GM21515 (cell line): ENCODE results near the gene PLET1.

Experiments used
- ATAC-seq: cut with Tn5 transposase; IDR thresholded peaks from one replicate; pipeline ENCODE4 v1.9.1; 2021; ENCODE audit not compliant: unreplicated experiment

PLET1 gene, protein sequence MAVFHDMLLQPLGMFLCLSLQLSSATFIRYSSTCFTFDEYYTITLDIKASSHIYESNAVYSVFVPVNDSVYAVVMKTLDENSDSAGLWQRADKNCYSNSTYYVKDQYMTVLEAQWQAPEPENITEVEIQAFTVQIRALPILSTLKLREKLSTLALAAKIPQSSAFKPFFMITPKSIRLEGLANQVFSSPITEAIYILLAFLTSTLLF

DNA sequence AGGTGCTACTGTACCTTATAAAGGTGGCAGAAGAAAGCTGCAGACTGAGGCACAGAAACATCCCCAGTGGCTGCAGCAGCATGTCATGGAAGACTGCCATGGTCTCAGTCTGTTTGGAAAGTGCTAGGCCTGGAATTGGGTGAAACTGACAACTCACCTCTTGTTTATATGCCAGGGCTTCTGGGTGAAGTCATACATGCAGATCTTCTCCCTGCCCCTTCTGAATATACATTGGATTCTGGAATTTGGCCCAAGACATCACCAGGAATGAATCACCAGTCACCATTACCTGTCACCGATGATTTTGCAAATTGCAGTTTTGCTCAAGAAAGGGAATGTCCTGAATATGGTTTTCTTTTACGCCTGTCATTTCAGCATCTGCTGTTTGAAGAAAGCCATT lies at the start of gene PLET1:
Gene PLET1 (minus strand): TSS at position 371 of the 400 bp plus-strand sequence. CDS start 271 bp downstream, at position 100.
- no peak for ATAC-seq

DNA sequence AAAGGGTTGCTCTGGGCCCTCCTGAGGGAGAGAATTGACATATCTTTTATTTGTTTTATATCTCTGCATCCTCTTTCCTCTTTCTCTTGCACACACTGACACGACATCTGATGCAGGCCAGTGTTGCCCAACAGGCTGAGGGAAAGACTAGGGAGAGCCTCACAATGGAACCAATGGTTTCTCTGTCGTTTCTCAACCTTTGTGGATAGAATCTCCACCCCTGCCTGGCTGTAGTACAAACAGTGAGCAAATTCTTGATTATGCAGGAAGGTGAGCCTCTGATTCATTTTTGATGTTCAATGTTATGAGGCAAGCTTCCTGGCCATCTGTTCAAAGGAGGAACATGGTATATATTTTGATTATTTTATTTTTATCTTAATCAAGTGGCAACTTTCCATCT lies 49.8 kb upstream of the PLET1 start:
- ATAC-seq, result no peak

DNA sequence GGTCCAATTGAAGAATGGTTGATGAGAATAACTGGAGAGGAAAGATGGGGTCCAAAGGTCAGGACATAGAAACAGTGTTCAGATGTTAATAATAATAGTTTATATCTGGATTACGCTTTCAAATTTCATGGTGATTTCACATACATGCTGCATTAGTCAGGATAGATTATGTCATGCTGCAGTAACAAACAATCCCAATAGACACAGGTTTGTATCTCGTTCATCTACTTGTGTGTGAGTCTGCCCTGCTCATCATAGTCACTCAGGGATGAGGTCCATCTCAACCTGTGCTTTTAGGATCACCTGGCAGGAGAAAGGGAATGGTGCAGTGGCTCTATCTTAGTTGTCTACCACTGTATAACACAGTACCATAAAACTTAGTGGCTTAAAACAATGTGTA lies 48.0 kb upstream of the PLET1 start:
- ATAC-seq, result no peak

DNA sequence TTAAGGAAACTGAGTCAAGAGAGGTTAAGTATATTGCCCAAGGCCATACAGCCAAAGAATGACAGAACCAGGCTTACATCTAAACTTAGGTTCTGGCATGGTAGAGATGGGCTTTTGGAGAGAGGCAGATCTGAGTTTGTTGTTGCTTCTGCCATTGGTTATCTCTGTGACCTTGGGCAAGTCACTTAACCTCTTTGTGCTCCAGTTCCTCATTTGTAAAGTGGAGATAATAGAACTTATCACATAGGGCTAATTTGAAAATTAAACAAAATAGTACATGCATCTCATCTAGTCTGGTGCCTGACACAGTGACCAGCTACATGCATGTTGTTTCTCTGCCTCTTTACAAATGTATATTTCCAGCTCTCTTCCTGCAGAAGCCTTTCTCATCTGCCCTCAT lies 47.0 kb upstream of the PLET1 start:
- ATAC-seq, result no peak

DNA sequence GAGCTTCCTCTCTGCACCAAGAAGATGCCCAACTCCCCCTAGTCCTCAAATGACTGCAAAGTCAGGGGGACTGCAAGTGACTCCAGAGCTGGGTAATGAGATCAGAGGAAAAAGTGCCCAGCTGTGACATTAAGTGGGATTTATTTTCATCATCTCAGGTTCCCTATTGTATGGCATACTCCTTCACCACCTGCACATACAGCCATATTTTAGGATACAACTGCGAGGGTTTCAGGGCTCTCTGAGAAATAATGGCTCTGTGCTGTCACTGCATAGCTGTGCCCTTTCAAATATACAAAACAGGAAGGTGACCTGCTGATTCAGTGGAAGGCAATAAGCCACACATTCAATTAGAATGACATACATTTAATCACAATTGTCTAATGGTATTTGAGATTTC lies 45.6 kb upstream of the PLET1 start:
- no peak for ATAC-seq

DNA sequence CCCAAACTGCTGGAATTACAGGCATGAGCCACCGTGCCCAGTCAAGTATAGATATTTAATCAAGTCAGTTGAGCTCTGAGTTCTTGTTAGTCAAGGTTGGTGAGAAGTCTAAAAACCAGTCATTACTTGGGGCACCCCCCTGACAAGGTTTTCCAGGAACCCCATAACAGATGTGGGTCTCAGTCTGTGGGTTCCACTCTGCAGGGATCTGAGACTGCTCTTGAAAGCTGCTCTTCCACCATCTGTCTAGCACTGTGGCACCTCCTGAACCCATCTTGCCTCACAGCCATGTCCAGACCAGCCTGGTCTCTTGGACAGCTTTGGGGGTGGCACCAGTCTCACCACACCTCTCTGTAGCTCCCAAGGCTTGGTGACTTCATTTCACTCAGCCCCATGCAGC lies 44.3 kb upstream of the PLET1 start:
- no peak for ATAC-seq

DNA sequence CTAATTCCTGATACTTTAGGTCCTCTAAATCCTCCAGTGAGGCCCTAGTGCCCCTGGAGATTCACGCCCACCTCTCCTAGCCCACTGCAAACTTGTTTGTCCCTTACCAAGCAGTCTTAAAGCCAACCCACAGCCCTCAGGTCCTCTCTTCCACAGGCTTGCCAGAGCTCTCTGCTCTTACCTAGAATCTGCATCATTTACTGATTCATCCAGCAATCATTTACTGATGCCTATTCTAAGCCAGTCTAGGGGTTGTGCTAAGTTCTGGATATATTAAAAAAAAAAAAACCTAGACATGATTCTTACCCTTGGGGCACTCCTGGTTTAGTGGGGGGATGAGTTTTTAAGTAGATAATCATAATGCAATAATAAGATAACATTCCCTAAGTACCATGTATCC lies 43.0 kb upstream of the PLET1 start:
- ATAC-seq, result no peak

DNA sequence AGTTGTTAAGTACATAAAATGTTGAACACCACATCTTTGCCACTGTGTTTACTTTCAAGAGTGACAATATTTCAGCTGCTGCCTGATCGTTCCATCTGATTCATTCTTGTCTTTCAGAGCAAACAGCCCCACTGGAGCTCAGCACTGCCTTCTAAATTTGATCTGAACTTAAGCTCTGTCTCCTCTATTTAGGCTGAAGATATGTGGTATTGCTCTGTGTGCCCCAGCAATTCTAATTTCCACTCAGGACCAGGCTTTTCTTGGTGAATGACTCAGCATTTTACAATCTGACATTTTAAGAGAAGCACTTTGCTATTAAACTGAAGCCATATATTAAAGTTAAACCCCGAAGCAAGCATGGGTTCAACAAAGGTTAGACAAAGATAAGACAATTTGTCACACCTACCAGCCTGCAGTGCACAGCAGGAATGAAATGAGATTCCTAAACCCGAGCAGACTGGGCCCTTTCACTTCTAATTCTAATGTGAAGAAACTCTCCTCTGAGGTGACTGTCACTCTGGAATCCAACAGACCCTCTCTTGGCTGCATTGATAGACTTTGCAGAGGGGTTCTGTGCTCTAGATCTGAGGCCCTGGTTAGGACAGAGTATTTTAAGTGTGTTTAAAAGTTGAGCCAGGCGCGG lies 41.7 kb upstream of the PLET1 start:
- ATAC-seq, result no peak

DNA sequence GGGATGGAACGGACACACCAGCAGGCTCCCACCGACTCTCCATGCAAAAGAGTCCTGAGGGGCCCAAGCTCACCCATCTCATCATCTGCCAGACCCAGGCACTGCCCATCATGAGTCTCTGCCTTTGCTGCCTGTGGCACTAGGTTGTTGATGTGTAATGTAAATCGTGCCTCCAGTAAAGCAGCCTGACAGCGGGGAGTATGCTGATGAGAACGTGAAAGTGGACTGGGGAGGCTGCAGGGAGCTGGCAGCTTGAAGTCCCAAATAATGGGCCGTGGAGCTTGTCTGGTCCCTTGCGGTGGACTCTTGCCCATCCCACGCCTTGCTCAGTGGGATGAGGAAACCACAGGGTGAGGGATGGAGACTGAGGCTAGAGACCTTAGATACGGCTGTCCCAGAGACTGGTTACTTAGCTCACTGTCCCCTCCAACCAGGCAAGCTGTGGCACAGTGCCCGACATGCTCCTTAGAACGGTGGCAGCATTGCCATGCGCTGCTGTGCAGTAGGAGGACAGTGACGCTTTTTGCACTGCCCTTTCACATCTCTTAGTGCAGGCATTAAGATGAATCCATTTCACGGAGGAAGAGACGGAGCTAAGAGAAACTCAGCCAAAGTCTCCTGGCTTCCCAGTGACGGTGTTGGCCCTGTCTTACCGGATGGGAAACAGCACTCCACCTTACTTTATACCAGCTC lies 39.6 kb upstream of the PLET1 start:
- ATAC-seq, result no peak

DNA sequence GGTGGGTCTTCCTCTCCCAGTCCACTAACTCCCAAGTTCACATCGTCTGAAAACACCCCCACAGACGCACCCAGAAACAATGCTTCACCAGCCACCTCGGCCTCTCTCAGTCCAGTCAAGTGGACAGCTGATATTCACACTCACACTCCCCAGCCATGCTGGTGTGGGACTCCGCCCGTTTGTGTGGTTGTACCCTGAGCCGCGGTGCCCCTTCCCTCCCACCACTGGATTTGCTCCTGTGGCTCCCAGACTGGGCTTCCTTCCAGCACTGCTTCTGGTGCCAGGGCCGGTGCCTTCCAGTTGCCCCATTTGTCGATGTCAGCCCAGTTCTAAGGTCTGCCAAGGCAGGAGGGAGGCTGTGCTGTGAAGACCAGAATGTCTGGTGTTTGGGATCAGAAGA lies 37.9 kb upstream of the PLET1 start:
- ATAC-seq, result no peak

DNA sequence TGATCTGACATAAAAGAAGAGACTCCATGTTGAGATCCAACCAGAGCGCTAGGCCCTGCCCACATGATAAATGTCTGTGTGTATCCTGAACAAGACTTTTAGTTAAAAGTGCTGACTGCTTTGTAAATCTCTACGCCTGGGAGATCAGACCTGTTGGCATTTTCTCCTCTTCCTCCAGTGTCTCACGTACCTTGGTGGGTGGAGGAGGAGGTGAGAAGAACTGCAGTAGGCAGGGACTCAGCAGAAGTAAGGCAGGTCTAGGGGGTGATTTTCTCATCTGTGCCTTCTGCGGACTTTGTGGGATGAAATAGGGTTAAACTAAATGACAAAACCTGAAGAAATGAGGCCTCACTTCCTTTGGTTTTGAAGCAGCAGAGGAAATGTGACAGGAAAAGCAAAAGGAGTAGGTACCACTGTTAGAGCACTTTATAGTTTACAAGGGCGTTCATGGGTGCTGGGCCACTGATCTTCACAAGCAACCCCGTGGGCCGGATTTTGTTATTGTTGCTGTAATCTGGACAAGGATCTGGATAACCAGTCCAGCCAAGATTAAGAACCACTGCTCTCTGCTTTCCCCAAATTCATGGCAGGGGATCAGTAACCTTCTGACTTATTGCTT lies 36.7 kb upstream of the PLET1 start:
- no peak for ATAC-seq

DNA sequence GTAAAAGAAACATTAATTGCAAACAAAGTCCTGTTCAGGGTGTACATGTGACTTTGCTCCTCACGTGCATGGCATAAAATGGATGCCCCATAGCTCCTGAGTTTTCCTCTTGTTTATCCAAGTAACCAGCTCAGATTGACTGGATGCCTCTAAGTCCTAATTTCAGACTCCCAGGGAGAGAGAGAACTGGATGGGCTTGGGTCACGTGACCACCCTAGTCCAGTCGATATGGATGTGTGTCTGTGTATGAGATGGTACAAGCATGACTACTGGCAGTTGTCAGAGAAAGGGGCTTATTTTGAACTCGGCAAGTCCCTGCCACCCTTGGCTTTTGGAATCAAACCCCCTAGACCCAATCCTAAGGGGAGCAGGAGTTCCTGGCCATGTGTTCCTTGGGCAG lies 35.4 kb upstream of the PLET1 start:
- no peak for ATAC-seq

DNA sequence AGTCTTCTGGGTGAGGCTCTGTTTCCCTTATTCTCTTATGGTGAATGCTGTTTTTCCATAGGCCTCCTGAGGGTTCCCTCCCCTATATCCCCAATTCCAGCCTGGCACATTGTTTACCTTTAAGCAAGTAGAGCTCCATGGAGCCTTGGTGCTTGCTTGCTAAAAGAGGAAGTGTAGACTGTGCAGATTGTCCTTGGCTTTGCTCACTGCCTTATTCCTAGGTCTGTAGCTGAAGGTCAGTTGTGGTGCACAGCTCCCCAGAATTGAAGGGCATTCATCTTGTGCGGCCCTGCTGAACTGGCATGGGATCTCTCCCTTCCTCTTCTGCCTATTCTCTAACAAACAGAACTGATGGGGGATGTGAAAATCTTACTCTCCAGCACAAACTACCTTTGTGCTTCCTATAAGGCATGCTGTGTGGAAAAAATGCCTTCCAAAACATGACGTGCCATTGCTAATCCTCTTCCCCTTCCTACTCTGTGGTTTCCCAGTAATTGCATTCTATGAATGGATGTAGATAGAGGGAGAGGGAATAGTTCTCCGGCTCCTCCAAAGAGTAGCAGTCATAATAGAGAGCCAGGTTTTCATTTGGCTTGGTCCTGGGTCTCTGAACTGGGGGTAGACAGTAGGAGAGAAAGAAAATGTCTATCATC lies 34.2 kb upstream of the PLET1 start:
- ATAC-seq, result no peak

DNA sequence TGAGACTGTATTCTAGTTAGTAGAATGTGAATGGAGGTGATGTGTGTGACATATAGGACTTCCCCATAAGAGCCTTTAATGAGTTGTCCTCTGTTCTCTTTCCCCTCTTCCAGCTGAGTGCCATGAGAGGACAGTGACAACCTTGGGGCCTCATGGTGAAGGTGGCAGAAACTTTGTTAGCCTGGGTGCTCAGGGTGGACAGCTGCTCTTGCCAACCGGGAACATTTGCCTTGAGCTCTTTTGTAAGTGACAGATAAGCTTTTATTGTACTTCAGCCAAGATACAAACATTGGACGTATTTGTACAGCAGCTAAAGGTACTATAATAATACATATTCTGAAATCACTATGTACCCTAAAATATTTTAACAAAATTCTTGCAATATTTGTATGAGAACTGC lies 33.0 kb upstream of the PLET1 start:
- no peak for ATAC-seq

DNA sequence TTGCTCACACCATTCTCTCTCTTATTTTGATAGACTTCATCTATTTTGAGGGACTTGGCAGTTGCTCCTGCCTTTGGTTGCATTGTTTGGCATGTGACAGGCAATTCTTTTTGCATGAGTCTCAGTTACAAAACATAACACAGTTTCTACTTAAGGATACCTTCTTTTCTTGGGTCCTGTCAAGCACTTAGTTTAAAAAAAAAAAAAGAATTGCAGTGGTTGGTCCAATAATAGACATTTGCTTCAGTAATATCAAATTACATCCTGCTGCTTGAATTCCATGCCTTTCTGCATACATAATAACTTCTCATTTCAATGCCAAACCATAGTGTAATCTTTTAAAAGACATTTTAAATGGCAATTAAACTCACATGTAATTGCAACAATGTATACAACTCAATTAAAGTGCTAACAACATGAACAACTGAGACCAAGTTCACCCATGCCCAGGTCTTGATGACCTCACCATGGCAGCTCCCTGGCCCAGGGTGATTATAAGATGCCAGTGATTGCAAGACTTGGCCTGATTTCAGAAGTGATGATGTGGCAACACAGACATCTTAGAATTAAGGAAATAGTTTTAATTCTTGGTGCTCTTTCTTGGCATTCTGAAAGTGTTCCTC lies 32.2 kb upstream of the PLET1 start:
- ATAC-seq, result no peak

DNA sequence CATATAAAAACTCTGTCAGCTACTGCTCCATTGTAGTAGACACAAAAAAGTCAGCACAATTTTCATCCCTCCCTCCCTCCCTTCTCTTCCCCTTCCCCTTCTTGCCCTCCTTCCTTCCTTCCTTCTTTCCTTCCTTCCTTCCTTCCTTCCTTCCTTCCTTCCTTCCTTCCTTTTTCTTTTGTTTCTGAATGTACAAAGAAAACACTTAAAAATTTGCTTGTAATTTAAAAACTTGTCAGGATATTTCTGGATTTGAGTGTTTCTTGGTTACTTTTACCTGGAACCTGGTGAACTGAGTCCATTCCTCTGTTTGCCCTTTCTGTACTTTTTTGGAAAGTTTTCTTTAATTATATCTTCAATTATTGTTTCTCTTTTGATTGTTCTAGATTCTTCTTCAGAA lies 31.5 kb upstream of the PLET1 start:
- ATAC-seq, result no peak

DNA sequence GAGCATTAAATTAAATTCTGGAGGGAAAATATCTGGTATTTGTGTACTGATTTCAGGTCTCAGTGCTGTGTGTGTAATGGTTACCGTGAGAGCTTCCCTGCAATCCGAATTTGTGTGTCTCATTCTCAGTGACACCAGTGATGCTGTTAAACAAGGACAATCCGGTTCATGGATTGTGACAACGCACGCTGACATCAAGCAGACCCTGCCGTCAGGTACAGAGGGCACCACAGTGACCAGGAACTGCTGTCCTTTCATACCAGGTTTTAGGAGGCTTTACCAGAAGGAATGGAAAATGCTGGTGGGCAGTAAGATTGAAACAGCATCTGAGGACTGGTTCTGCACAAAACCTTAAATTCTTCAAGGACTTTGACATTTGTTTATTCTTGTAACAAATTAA lies 30.5 kb upstream of the PLET1 start:
- no peak for ATAC-seq

DNA sequence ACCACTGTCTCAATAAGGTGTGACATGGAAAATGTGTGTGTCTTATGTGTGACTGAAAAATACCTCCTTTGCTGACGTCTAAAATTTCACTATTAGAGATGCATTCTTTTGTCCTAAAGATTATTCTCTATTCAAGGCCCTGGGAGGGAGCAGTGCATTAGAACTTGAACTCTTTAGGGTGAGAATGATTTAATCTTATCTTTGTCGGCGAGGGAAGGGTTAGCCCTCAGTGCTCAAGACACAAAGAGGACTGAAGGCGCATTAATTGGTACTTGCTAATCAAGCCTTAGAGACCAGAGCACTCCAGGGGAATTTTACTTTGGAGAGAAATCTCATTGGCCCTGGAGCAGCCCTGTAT lies 29.8 kb upstream of the PLET1 start:
- ATAC-seq, result no peak

DNA sequence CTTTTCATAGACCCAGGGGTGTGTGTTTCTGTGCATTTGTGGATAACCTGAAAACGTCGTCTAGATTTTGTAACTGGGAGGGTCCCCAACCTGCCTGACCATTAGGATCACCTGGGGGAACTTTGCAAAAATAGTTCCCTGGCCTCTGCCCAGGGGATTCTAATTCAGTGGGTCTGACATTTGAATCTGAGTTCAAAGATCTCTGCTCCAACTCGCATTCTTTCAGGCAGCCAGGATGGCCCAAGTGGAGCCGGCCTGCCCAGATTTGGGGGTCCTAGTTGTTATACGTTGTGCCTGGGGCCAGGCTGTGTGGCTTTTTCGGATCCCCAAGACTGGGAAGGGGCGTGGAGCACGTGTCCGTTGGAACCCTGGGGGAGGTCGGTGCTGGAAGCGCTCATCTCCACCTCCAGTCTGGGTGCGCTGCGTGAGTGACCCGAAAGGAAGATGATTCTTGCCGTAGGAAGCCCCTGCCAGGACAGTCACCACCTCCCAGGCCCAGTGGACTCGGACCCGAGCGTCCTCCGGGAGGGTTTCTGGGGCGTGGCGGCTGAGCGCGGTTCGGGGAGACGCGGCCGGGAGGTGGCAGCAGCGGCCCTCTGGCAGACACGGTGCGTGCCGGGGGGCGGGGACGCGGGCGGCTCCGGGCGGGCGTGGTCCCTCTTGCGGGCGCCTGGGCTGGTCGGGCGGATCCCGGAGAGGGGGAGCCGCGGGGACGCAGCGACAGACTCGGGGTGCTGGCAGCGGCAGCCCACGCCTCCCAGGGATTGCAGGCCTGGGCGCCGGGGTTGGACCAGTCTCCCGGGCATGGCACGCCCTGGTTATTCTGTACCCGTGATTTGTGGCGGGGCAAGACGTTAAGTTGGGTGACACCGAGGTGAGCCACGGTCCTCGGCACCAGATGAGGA lies 29.2 kb upstream of the PLET1 start:
- peak; percentile 98 for ATAC-seq

DNA sequence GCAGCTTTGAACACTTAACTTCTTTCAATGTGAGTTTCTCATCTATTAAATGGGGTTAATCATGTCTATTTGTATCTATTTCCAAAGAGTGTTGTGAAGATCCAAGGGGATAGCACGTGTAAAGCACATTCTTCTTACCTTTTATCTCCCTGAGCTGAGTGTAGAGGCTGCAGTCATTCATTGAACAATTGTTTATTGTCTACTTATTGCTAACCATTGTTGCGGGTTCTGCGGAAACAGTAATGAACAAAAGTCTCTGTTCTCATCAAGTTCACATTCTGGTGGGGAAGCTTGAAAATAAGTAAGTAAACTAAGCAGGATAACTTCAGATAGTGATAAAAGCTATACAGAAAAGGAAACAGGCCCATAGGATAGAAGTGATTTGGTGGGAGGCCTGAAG lies 27.4 kb upstream of the PLET1 start:
- no peak for ATAC-seq
